BLaER1 treated with 17β-estradiol and CSF1 and Interleukin-3, amounts not matched to agents 10 nM and 100 nM (cell line): Measurements from ENCODE around the gene NR1I3.
A peak's percentile ranks its signal among the peaks of the same experiment; 100 is the strongest.
"Not testable (repeated sequence)": the region's sequence is repeated elsewhere in the genome, so short reads cannot be mapped to it uniquely, and the experiment has no call there.

Source experiments
- H3K27ac ChIP-seq, 11 experiments: shearing (Covaris generic); formaldehyde crosslinking; 2 replicates each; pipeline ENCODE4 v1.8.1; 2022
- H3K27me3 ChIP-seq, 11 experiments: shearing (Covaris generic); formaldehyde crosslinking; 2 replicates each; pipeline ENCODE4 v1.8.1; 2022
- H3K36me3 ChIP-seq, 11 experiments: shearing (Covaris generic); formaldehyde crosslinking; 2 replicates each; pipeline ENCODE4 v1.8.1; 2022
- H3K4me1 ChIP-seq, 10 experiments: shearing (Covaris generic); formaldehyde crosslinking; 2 replicates each; pipeline ENCODE4 v1.8.1; 2022
- H3K4me2 ChIP-seq, 11 experiments: shearing (Covaris generic); formaldehyde crosslinking; 2 replicates each; pipeline ENCODE4 v1.8.1; 2022
- H3K4me3 ChIP-seq, 10 experiments: shearing (Covaris generic); formaldehyde crosslinking; 2 replicates each; pipeline ENCODE4 v1.8.1; 2022
- H3K9ac ChIP-seq, 11 experiments: shearing (Covaris generic); formaldehyde crosslinking; 2 replicates each; pipeline ENCODE4 v1.8.1; 2022
- H3K9me3 ChIP-seq, 11 experiments: shearing (Covaris generic); formaldehyde crosslinking; replicated peaks in 1 of 11; 2 replicates each; pipeline ENCODE4 v1.8.1; 2022
- H4K20me1 ChIP-seq, 11 experiments: shearing (Covaris generic); formaldehyde crosslinking; 2 replicates each; pipeline ENCODE4 v1.8.1; 2022
- Cebpa-rat ChIP-seq, 11 experiments: shearing (Covaris generic); IDR thresholded peaks; 2 replicates each; pipeline ENCODE4 v1.8.1; 2022

The NR1I3 gene

DNA sequence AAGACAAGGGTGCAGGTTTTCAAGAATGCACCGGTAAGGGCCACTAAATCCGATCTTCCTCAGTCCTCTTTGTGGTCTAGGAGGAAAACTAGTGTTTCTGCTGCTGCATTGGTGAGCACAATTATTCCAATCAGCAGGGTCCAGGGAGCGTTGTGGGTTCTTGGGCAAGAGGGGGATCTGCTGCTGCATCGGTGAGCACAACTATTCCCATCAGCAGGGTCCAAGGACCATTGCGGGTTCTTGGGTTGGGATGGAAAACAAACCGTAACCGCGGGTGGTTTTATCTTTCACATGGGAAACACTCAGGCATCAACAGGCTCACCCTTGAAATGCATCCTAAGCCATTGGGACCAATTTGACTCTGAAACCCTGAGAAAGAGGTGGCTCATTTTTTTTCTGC is 13.6 kb upstream of the NR1I3 start:
- Histone ChIP-seq H3K27ac (no peak overlapping the region), H3K36me3 (no peaks in the 10 kb centered on the region), H3K9me3 (peaks cover 7 to 37% (median 23%) of the 10 kb centered on the region in 11 experiments), H3K4me1 (peaks cover 0 to 8% (median 0%) of the 10 kb centered on the region in 10 experiments; a peak in 4 of 20 replicates), H3K4me3 (no peak overlapping the region), H3K4me2 (no peak overlapping the region), H3K27me3 (no peaks in the 10 kb centered on the region), H3K9ac (no peak overlapping the region), H4K20me1 (no peaks in the 10 kb centered on the region)
- no peak for TF ChIP-seq Cebpa-rat (IDR thresholded peaks at IDR 0.05)

DNA sequence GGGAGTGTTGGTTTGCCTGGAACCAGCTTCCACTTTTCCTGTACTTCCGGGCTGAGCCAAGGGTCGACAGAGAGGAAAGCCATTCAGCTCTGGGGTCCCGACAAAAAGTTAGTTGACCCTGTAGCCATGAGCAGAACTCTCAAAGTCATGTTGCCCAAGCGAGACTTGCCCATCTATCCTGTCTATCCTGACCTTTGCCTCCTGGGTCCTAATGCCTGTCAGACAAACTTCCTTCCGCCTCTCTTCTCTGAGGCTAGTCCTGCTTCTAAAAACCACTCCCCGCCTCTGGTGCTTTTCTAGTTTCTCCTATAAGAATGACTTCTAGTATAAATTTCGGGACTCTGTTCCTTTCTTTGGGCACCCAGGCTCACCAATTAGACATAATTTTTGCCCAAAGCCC is 12.8 kb upstream of the NR1I3 start:
- Histone ChIP-seq H3K9ac (no peak overlapping the region), H3K36me3 (no peaks in the 10 kb centered on the region)
- TF ChIP-seq Cebpa-rat (IDR thresholded peaks at IDR 0.05) = no peak

DNA sequence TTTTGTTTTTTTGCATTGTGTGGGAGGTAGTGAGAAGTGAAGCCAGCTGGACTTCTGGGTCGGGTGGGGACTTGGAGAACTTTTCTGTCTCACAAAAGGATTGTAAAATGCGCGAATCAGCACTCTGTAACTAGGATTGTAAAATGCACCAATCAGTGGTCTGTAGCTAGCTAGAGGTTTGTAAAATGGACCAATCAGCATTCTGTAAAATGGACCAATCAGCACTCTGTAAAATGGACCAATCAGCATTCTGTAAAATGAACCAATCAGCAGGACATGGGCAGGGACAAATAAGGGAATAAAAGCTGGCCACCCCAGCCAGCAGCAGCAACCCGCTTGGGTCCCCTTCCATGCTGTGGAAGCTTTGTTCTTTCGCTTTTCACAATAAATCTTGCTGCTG is 12.1 kb upstream of the NR1I3 start:
- H3K9me3 ChIP-seq = peaks cover 0 to 23% (median 14%) of the 10 kb centered on the region in 11 experiments; a peak in 18 of 22 replicates

More for the DNA sequence above, 12.8 kb upstream of the NR1I3 start:
- Histone ChIP-seq H3K9me3 (peaks cover 0 to 30% (median 15%) of the 10 kb centered on the region in 11 experiments; a peak in 19 of 22 replicates), H3K4me3 (no peak overlapping the region), H3K27me3 (no peaks in the 10 kb centered on the region), H3K4me1 (peaks cover 0 to 8% (median 0%) of the 10 kb centered on the region in 10 experiments; a peak in 4 of 20 replicates), H4K20me1 (no peaks in the 10 kb centered on the region), H3K4me2 (no peak overlapping the region), H3K27ac (no peak overlapping the region)

DNA sequence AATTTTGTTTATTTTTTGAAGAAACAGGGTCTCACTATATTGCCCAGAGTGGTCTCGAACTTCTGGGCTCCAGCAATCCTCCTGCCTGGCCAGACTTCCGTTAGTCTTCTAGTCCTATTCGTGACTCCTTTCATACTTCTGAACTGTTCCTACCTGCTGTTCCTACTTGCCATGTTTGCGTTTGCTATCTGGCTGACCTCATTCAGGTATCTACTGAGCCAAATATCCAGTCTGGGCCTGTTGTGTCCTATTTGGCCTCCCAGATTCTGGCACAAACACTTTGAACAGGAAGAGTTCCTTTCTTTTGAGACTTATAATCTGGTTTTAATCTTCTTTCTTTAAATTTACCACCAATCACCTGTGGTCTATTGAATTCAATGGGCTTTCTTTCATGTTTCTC is 6.9 kb upstream of the NR1I3 start:
- Histone ChIP-seq H4K20me1 (no peaks in the 10 kb centered on the region), H3K4me1 (peaks cover 0 to 14% (median 5%) of the 10 kb centered on the region in 10 experiments; a peak in 8 of 20 replicates), H3K27me3 (no peaks in the 10 kb centered on the region), H3K36me3 (no peaks in the 10 kb centered on the region), H3K4me3 (no peak overlapping the region), H3K9ac (no peak overlapping the region), H3K27ac (no peak overlapping the region), H3K9me3 (peaks cover 0 to 5% (median 2%) of the 10 kb centered on the region in 11 experiments; a peak in 14 of 22 replicates), H3K4me2 (no peak overlapping the region)
- TF ChIP-seq Cebpa-rat (IDR thresholded peaks at IDR 0.05) = no peak

More for the DNA sequence above, 12.1 kb upstream of the NR1I3 start:
- H3K27me3 ChIP-seq, H3K36me3 ChIP-seq, H3K4me3 ChIP-seq, H3K27ac ChIP-seq, H4K20me1 ChIP-seq, H3K4me1 ChIP-seq, H3K9ac ChIP-seq, H3K4me2 ChIP-seq: not testable (repeated sequence)

DNA sequence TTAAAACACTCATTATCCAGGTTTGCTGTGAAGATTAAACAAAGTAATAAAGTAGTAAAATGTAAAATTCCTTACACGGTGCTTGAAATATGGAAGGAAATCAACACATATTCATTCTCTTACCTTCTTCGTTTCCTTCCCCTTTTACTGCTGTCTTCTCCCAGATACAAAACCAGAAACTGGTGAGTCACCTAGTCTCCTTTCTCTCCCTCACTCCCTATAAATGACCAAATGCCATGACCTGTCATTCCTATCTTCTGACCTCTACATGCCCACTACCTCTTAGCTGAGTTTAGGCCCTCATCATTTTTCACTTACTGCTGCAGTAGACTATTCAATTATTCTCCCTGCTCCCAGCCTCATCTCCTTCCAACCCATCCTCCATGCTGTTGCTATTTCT is 4.3 kb upstream of the NR1I3 start:
- Histone ChIP-seq H3K36me3 (no peaks in the 10 kb centered on the region), H3K27me3 (no peaks in the 10 kb centered on the region), H3K27ac (no peak overlapping the region), H3K4me3 (no peak overlapping the region), H3K9ac (no peak overlapping the region), H3K4me2 (peak overlapping the region in 4 of 11 experiments; percentile 6 to 42 (median 26); a peak in 4 of 22 replicates), H3K9me3 (no peaks in the 10 kb centered on the region), H3K4me1 (peaks cover 0 to 14% (median 5%) of the 10 kb centered on the region in 10 experiments; a peak in 8 of 20 replicates), H4K20me1 (no peaks in the 10 kb centered on the region)
- no peak for TF ChIP-seq Cebpa-rat (IDR thresholded peaks at IDR 0.05)

DNA sequence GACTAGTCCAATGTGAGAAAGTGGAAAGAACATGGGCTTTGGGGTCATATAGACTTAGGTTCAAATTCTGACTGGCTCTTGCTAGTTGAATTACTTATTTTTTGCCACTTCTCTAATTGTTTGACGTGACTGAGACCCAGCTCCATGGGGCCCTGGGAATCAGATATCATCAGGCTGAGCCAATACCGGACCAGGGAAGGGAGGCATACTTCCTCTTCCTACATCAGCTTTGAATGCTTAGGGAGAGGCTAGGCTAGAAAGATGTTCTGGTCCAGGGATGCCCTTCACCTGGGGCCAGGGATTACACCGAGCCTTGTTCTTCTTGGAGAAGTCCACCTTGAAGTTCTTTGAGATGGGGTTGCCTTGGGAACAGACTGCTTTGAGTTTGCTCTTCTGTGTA is 3.7 kb upstream of the NR1I3 start:
- Histone ChIP-seq H3K9me3 (no peaks in the 10 kb centered on the region), H3K36me3 (no peaks in the 10 kb centered on the region), H3K9ac (no peak overlapping the region), H3K27me3 (no peaks in the 10 kb centered on the region), H4K20me1 (no peaks in the 10 kb centered on the region), H3K4me3 (no peak overlapping the region), H3K4me2 (peak overlapping the region in 5 of 11 experiments; percentile 6 to 42 (median 15); a peak in 4 of 22 replicates), H3K4me1 (peaks cover 0 to 14% (median 5%) of the 10 kb centered on the region in 10 experiments; a peak in 8 of 20 replicates), H3K27ac (no peak overlapping the region)
- no peak for TF ChIP-seq Cebpa-rat (IDR thresholded peaks at IDR 0.05)

DNA sequence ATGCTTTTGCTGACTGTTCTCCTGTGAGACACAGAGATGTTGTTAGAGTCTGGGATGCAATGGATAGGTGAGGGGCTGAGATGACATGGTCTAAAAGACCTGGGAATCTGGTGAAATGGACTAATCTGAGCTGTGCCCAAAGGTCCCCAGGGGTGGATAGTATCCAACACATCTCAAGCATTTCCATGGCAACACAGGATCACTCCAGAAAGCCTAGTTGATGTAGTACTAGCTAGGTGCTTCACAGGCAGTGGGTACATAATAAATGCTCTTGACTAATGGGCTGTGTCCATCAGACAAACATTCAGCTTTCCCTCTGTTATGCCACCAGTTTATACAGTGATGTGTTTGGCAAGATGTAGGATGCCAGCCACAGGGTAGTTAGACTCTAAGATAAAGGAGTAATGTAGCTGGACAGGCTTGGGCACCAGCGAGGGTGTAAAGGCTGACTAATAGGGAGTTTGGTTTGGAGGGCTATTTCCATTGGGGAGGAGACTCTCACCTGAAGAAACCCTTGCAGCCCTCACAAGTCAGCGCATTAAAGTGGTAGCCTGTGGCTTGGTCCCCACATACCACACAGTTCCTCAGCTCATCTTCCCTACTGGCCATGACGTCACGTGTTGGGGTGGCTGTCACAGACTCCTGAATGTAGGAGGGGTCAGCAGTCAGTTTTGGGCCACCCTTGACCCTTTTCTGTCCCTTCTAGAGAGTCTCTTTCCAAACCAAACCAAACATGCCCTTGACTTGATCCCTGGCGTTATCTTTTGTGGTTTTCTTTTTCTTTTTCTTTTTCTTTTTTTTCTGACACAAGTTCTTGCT is 1.8 kb downstream of the NR1I3 start:
- Histone ChIP-seq H3K9ac (no peak overlapping the region), H4K20me1 (no peaks in the 10 kb centered on the region), H3K4me2 (no peak overlapping the region), H3K4me3 (no peak overlapping the region), H3K36me3 (peaks cover 0 to 4% (median 0%) of the 10 kb centered on the region in 11 experiments; a peak in 4 of 22 replicates), H3K27ac (no peak overlapping the region), H3K27me3 (no peaks in the 10 kb centered on the region), H3K4me1 (no peaks in the 10 kb centered on the region), H3K9me3 (no peaks in the 10 kb centered on the region)
- TF ChIP-seq Cebpa-rat (IDR thresholded peaks at IDR 0.05) = no peak

DNA sequence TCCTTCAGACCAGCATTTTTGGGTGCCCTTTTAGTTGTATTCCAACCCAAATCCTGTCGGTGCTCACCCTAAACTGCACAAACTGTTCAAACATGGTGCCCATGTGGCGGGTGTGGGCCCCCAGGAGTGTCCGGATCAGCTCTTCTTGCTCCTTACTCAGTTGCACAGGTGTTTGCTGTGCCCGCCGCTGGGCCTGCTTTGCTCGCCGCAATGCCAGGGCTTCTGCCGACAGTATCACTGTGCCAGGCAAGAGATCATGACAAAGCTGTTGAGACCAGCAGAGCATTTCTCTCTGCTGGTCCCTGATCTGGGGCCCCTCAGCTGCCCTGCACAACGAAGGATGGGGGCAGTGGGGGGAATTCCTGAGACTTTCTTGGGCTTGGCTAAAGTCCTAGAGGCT is 4.9 kb downstream of the NR1I3 start:
- Histone ChIP-seq H3K9ac (no peak overlapping the region), H3K27ac (no peak overlapping the region), H3K4me3 (no peak overlapping the region), H3K9me3 (no peaks in the 10 kb centered on the region), H3K27me3 (no peaks in the 10 kb centered on the region), H4K20me1 (no peaks in the 10 kb centered on the region), H3K36me3 (peaks cover 15 to 35% (median 28%) of the 10 kb centered on the region in 11 experiments; a peak in 21 of 22 replicates), H3K4me1 (peaks cover 1 to 10% (median 4%) of the 10 kb centered on the region in 10 experiments; a peak in 19 of 20 replicates), H3K4me2 (no peak overlapping the region)
- no peak for TF ChIP-seq Cebpa-rat (IDR thresholded peaks at IDR 0.05)

DNA sequence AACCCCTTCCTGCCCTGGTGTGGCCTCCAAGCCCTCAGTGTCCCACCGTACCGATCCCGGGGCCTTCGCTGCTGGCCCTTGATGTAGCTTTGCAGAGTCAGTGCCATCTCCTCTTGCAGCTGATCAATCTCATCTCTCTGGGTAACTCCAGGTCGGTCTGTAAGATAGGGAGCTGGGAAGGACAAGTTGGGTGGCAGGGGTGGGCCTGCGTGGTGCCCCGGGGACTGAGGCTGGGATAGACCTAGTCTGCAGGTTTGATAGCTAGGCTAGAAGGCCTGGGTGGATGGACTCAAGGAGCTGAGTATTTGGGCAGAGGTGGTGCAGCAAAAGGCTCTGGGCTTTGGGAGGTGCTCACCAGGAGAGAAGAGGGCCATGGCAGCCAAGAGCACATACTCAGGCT is 7.2 kb downstream of the NR1I3 start:
- no peak overlapping the region for H3K4me3 ChIP-seq
- TF ChIP-seq Cebpa-rat (IDR thresholded peaks at IDR 0.05) = no peak
- peaks cover 20 to 28% (median 23%) of the 10 kb centered on the region in 10 experiments for H3K4me1 ChIP-seq
- H3K4me2 ChIP-seq = no peak overlapping the region
- H3K36me3 ChIP-seq = peaks cover 15 to 35% (median 29%) of the 10 kb centered on the region in 11 experiments; a peak in 21 of 22 replicates
- H3K9me3 ChIP-seq = no peaks in the 10 kb centered on the region
- H3K27me3 ChIP-seq = no peaks in the 10 kb centered on the region
- H4K20me1 ChIP-seq = no peaks in the 10 kb centered on the region
- H3K9ac ChIP-seq = no peak overlapping the region
- H3K27ac ChIP-seq = no peak overlapping the region
